NCI-H187 treated with DMSO at 0.1 percent for 48 hours (cell line): ENCODE measurements around the gene NGF.
A peak's percentile ranks its signal among the peaks of the same experiment; 100 is the strongest.

Experiments
- DNase-seq: peaks from one replicate; lab custom pipeline; 2025; lab: John Stamatoyannopoulos, UW

The NGF gene

GRCh38 chr1:115282807-115283208 lies 55.2 kb downstream of the NGF start:
- no peak for DNase-seq

- DNase-seq, result no peak
Measured at GRCh38 chr1:115281143-115281542, 56.9 kb downstream of the NGF start.

- DNase-seq, result no peak
Measured at GRCh38 chr1:115280064-115280463, 58.0 kb downstream of the NGF start.

GRCh38 chr1:115278211-115278610 lies 59.8 kb downstream of the NGF start:
- DNase-seq, result no peak

GRCh38 chr1:115277276-115277675 lies 60.8 kb downstream of the NGF start:
- no peak for DNase-seq

- peak; percentile 16 for DNase-seq
Measured at GRCh38 chr1:115275216-115275615, 62.8 kb downstream of the NGF start.

GRCh38 chr1:115274467-115274866 lies 63.6 kb downstream of the NGF start:
- DNase-seq, result no peak

GRCh38 chr1:115266729-115267421 lies 71.2 kb downstream of the NGF start:
- DNase-seq, result no peak

- no peak for DNase-seq
Measured at GRCh38 chr1:115265099-115265498, 73.0 kb downstream of the NGF start.

GRCh38 chr1:115262886-115263285 lies 75.2 kb downstream of the NGF start:
- DNase-seq, result no peak

GRCh38 chr1:115261496-115261895 lies 76.6 kb downstream of the NGF start:
- no peak for DNase-seq

- no peak for DNase-seq
Measured at GRCh38 chr1:115258302-115258866, 79.7 kb downstream of the NGF start.

GRCh38 chr1:115257591-115257990 lies 80.5 kb downstream of the NGF start:
- DNase-seq, result no peak

- DNase-seq, result no peak
Measured at GRCh38 chr1:115255154-115255553, 82.9 kb downstream of the NGF start.

- no peak for DNase-seq
Measured at GRCh38 chr1:115252585-115252984, 85.5 kb downstream of the NGF start.

- DNase-seq, result no peak
Measured at GRCh38 chr1:115251856-115252255, 86.2 kb downstream of the NGF start.

GRCh38 chr1:115251340-115251748 lies 86.7 kb downstream of the NGF start:
- no peak for DNase-seq

- DNase-seq, result no peak
Measured at GRCh38 chr1:115246526-115246925, 91.5 kb downstream of the NGF start.

- no peak for DNase-seq
Measured at GRCh38 chr1:115245227-115245626, 92.8 kb downstream of the NGF start.

GRCh38 chr1:115242543-115242942 lies 95.5 kb downstream of the NGF start:
- no peak for DNase-seq

GRCh38 chr1:115241309-115241708 lies 96.7 kb downstream of the NGF start:
- no peak for DNase-seq

GRCh38 chr1:115240297-115240696 lies 97.8 kb downstream of the NGF start:
- DNase-seq, result no peak

GRCh38 chr1:115239426-115239825 lies 98.6 kb downstream of the NGF start:
- DNase-seq, result no peak

GRCh38 chr1:115239148-115239422 lies 99.0 kb downstream of the NGF start:
- DNase-seq, result no peak
